DOHH2 (cell line): ENCODE data around the gene CHRNB2.

ENCODE experiments used
- H3F3A ChIP-seq: fragments of 200-600 bp; sonication (generic), shearing (Covaris generic); 2 replicates; pipeline ENCODE4 v1.6.0; 2016; ENCODE audit warnings: antibody characterized with exemption, mild to moderate bottlenecking; ENCODE audit not compliant: control insufficient read depth, insufficient read depth
- H3K27ac ChIP-seq: fragments of 200-600 bp; sonication (generic); 2 replicates; pipeline ENCODE4 v1.5.1; 2014; ENCODE audit warnings: low read depth, mild to moderate bottlenecking, low read length, moderate library complexity
- H3K27me3 ChIP-seq: fragments of 200-600 bp; sonication (generic); 2 replicates; pipeline ENCODE4 v1.6.1; 2014; ENCODE audit warnings: mild to moderate bottlenecking, low read length, mixed read lengths; ENCODE audit not compliant: control insufficient read depth
- H3K36me3 ChIP-seq: fragments of 200-600 bp; sonication (generic); 2 replicates; pipeline ENCODE4 v1.6.1; 2014; ENCODE audit warnings: mild to moderate bottlenecking, low read length, moderate library complexity, mixed read lengths; ENCODE audit not compliant: control insufficient read depth
- H3K4me1 ChIP-seq: fragments of 200-600 bp; sonication (generic); 2 replicates; pipeline ENCODE4 v1.6.1; 2014; ENCODE audit warnings: mild to moderate bottlenecking, low read length, mixed read lengths; ENCODE audit not compliant: control insufficient read depth
- H3K4me2 ChIP-seq: fragments of 200-600 bp; sonication (generic); 2 replicates; pipeline ENCODE4 v1.6.0; 2014; ENCODE audit warnings: mild to moderate bottlenecking, low read length, moderate library complexity
- H3K4me3 ChIP-seq: fragments of 200-600 bp; sonication (generic); 2 replicates; pipeline ENCODE4 v1.5.1; 2014; ENCODE audit warnings: mild to moderate bottlenecking, low read length, mixed read lengths
- H3K79me2 ChIP-seq: fragments of 200-600 bp; sonication (generic); 2 replicates; pipeline ENCODE4 v1.6.1; 2014; ENCODE audit warnings: mild to moderate bottlenecking, low read length, mixed read lengths; ENCODE audit not compliant: control insufficient read depth
- H3K9me2 ChIP-seq: fragments of 200-600 bp; sonication (generic); replicated peaks from 2 replicates; pipeline ENCODE4 v1.6.1; 2014; ENCODE audit warnings: mild to moderate bottlenecking, low read length, mixed read lengths; ENCODE audit not compliant: control insufficient read depth
- H3K9me3 ChIP-seq: fragments of 200-600 bp; sonication (generic); 2 replicates; pipeline ENCODE4 v1.6.1; 2014; ENCODE audit warnings: antibody characterized with exemption, low read length, mixed read lengths; ENCODE audit not compliant: control insufficient read depth, insufficient read depth
- H4K20me1 ChIP-seq: fragments of 200-600 bp; sonication (generic); 2 replicates; pipeline ENCODE4 v1.6.0; 2014; ENCODE audit warnings: low read depth, mild to moderate bottlenecking, antibody characterized with exemption, low read length, moderate library complexity; ENCODE audit not compliant: control insufficient read depth, insufficient read depth
- EZH2phosphoT487 ChIP-seq: fragments of 200-600 bp; sonication (generic); IDR thresholded peaks from 2 replicates; pipeline ENCODE4 v1.6.1; 2017; ENCODE audit warnings: borderline replicate concordance, mild to moderate bottlenecking, antibody characterized with exemption, low read length, moderate library complexity, mixed read lengths
- TF ChIP-seq, protein P1 (sequence below): fragments of 200-600 bp; sonication (generic); IDR thresholded peaks from one replicate; pipeline ENCODE4 v1.5.1; 2014; ENCODE audit warnings: antibody characterized with exemption, mild to moderate bottlenecking, low read depth, low read length; ENCODE audit not compliant: poor library complexity, severe bottlenecking

Gene CHRNB2

DNA sequence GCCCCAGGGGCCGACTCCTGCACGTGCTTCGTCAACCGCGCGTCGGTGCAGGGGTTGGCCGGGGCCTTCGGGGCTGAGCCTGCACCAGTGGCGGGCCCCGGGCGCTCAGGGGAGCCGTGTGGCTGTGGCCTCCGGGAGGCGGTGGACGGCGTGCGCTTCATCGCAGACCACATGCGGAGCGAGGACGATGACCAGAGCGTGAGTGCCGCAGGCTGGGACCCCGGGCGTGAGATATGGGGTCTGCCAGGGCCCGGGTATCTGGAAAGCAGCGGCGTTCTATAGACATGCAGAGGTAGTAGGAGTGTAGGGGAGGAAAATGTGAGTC lies 4.3 kb downstream of the CHRNB2 start:
- Histone ChIP-seq H3K27ac (no peak overlapping the region), H3F3A (peaks cover 18% of the 10 kb centered on the region), H3K9me2 (no peaks in the 10 kb centered on the region), H3K27me3 (peaks cover 27% of the 10 kb centered on the region), H3K79me2 (no peaks in the 10 kb centered on the region), H3K4me1 (peaks cover 48% of the 10 kb centered on the region), H3K4me2 (no peak overlapping the region), H3K36me3 (peaks cover 9% of the 10 kb centered on the region), H3K4me3 (no peak overlapping the region), H3K9me3 (no peaks in the 10 kb centered on the region), H4K20me1 (no peaks in the 10 kb centered on the region)
- TF ChIP-seq, protein P1, sequence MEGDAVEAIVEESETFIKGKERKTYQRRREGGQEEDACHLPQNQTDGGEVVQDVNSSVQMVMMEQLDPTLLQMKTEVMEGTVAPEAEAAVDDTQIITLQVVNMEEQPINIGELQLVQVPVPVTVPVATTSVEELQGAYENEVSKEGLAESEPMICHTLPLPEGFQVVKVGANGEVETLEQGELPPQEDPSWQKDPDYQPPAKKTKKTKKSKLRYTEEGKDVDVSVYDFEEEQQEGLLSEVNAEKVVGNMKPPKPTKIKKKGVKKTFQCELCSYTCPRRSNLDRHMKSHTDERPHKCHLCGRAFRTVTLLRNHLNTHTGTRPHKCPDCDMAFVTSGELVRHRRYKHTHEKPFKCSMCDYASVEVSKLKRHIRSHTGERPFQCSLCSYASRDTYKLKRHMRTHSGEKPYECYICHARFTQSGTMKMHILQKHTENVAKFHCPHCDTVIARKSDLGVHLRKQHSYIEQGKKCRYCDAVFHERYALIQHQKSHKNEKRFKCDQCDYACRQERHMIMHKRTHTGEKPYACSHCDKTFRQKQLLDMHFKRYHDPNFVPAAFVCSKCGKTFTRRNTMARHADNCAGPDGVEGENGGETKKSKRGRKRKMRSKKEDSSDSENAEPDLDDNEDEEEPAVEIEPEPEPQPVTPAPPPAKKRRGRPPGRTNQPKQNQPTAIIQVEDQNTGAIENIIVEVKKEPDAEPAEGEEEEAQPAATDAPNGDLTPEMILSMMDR = no peak
- no peak for TF ChIP-seq EZH2phosphoT487

DNA sequence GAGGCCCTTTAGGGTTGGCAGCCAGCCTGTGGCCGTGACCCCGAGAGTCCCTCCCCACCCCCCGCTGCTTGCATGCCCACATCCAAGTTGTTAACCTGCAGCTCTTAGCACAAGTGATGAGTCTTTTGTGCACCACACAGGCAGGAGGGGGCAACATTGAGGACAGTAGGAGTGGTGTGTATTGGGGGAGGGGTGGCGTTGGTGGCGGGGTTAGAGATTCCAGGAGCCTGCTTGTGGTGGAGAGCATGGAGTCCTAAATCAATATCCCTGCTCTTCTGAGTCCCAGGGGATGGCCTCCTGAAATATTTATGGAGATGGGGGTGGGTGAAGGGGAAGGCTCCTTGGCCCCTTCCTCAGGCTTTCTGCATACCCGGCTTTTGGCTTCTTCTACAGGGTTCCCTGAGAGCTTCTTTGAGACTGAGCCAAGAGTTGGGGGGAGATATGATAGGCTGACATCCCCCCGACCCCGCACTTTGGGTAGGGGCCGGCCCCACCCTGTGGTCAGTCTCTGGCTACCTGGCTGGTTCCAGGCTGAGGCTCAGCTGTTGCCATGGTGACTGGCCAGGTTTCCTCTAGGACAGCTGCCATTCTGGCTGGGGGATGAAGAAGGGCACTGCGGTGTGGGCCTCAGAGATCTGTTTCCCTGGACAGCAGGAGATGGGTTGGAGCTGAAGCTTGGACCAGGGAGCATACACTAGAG lies 5.0 kb downstream of the CHRNB2 start:
- H3F3A ChIP-seq = peaks cover 18% of the 10 kb centered on the region
- H3K27ac ChIP-seq = no peak overlapping the region
- H4K20me1 ChIP-seq = no peaks in the 10 kb centered on the region
- H3K4me3 ChIP-seq = no peak overlapping the region
- no peaks in the 10 kb centered on the region for H3K9me2 ChIP-seq
- no peak overlapping the region for H3K4me2 ChIP-seq
- peaks cover 54% of the 10 kb centered on the region for H3K4me1 ChIP-seq
- no peak for TF ChIP-seq EZH2phosphoT487
- TF ChIP-seq, protein P1 = no peak
- peaks cover 16% of the 10 kb centered on the region for H3K36me3 ChIP-seq
- no peaks in the 10 kb centered on the region for H3K79me2 ChIP-seq
- H3K9me3 ChIP-seq = no peaks in the 10 kb centered on the region
- peaks cover 20% of the 10 kb centered on the region for H3K27me3 ChIP-seq

DNA sequence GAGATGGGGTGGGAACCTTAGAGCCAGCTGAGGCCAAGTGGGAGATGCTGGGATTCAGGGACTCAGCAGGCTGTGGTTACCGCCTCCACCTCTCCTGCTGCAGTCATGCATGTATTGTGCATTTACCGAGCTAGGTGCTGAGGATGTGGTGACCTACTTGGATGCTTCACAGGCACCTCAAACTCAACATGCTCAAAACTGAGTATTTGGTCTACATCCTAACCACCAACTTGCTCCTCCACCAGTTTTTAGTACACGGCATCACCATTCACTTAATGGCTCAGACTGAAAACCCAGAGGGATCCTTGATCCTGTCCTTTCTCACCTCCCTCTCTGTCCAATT lies 5.6 kb downstream of the CHRNB2 start:
- no peak overlapping the region for H3K27ac ChIP-seq
- no peaks in the 10 kb centered on the region for H3K9me3 ChIP-seq
- no peaks in the 10 kb centered on the region for H3K79me2 ChIP-seq
- no peak overlapping the region for H3K4me2 ChIP-seq
- peaks cover 18% of the 10 kb centered on the region for H3F3A ChIP-seq
- no peaks in the 10 kb centered on the region for H3K9me2 ChIP-seq
- peaks cover 55% of the 10 kb centered on the region for H3K4me1 ChIP-seq
- H4K20me1 ChIP-seq = no peaks in the 10 kb centered on the region
- H3K27me3 ChIP-seq = peaks cover 14% of the 10 kb centered on the region
- peaks cover 21% of the 10 kb centered on the region for H3K36me3 ChIP-seq
- TF ChIP-seq, protein P1 = no peak
- no peak for TF ChIP-seq EZH2phosphoT487
- no peak overlapping the region for H3K4me3 ChIP-seq
